Vagina (tissue), 2 donors: ENCODE results near the gene THY1. TPM values are rescaled to one million over a fixed set of nuclear protein-coding genes. Genes with fewer than 3 reads are reported as not detected.

Experiments used
- DNase-seq, 2 donors: peaks; one replicate each; pipeline ENCODE4 v3.0.0-alpha.2; 2017; ENCODE audit errors: extremely low spot score in 2 of 2
- H3K27ac ChIP-seq: fragments of 200-600 bp; sonication (generic); one replicate; pipeline ENCODE4 v1.5.1; 2019
- H3K27me3 ChIP-seq: fragments of 200-600 bp; sonication (generic); one replicate; pipeline ENCODE4 v1.5.1; 2019
- H3K36me3 ChIP-seq, 2 donors: fragments of 200-600 bp; sonication (generic); one replicate each; pipeline ENCODE4 v1.5.1; 2017 to 2019
- H3K4me1 ChIP-seq: fragments of 200-600 bp; sonication (generic); one replicate; pipeline ENCODE4 v1.5.1; 2019
- H3K4me3 ChIP-seq, 2 donors: fragments of 200-600 bp; sonication (generic); 1 replicate in 1 of 2; 2 replicates in 1 of 2; pipeline ENCODE4 v1.5.1; 2016 to 2019
- H3K9me3 ChIP-seq: fragments of 200-600 bp; sonication (generic); one replicate; pipeline ENCODE4 v1.5.1; 2019
- POLR2A ChIP-seq, 2 donors: fragments of 450-650 bp; IDR thresholded peaks; one replicate each; pipeline ENCODE4 v1.6.1; 2017; ENCODE audit warnings: antibody characterized with exemption in 2 of 2, mild to moderate bottlenecking in 2 of 2, moderate library complexity in 2 of 2
- POLR2AphosphoS5 ChIP-seq, 2 donors: sonication (generic); formaldehyde crosslinking; IDR thresholded peaks; one replicate each; pipeline ENCODE4 v1.9.0; 2017; ENCODE audit warnings: antibody characterized with exemption in 2 of 2, mild to moderate bottlenecking in 2 of 2, low read depth in 1 of 2; ENCODE audit not compliant: insufficient read depth in 1 of 2
- intact Hi-C: fragments of 100-400 bp; cut with DNase I; formaldehyde crosslinking; loops from one replicate; pipeline ENCODE4 v1.15.1; 2023
- total RNA-seq: library from RNA; depleted of rRNA; stranded (reverse); fragments of >200 nt; gene quantifications from one replicate; pipeline ENCODE4 v1.2.3, GENCODE V29; 2016
- TF ChIP-seq, protein P1 (sequence below), 3 experiments: fragments of 450-650 bp in 2 of 3; fragments of 200-600 bp in 1 of 3; sonication (generic) in 1 of 3; IDR thresholded peaks; one replicate each; pipeline ENCODE4 v1.5.1; 2017 to 2019; ENCODE audit warnings: antibody characterized with exemption in 3 of 3, mild to moderate bottlenecking in 2 of 3, moderate library complexity in 2 of 3

The THY1 gene
- total RNA-seq, 1 donor from 2014 or later, result 48.9 TPM

DNA sequence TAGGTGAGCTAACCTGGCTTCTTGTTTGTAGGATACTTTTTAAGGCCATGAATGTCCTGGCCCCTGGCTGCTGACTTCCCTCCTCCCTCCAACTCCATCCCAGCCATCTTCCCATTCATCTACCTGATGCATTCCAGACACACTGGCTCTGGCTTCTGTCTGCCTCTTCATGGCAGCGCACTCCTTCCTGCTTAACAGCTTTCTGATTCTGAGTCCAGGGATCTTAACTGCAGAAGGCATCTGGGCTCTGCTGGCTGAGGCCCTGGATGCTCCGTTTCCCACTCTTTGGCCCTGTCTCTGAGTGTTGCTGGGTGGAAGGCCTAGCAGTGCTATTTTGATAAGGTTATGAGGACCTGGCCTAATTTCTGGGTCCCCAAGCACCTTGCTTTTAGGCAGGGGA, 1.8 kb upstream of the THY1 start:
- Histone ChIP-seq H3K4me3 (no peak overlapping the region), H3K27ac (no peak overlapping the region), H3K9me3 (no peaks in the 10 kb centered on the region), H3K4me1 (peaks cover 36% of the 10 kb centered on the region), H3K36me3 (no peaks in the 10 kb centered on the region), H3K27me3 (no peaks in the 10 kb centered on the region)
- TF ChIP-seq POLR2AphosphoS5 (IDR thresholded peaks at IDR 0.05; ENCODE audit: insufficient read depth in 1 of 2, low read depth in 1 of 2) (no peak), POLR2A (IDR thresholded peaks at IDR 0.05) (no peak)
- TF ChIP-seq, protein P1, sequence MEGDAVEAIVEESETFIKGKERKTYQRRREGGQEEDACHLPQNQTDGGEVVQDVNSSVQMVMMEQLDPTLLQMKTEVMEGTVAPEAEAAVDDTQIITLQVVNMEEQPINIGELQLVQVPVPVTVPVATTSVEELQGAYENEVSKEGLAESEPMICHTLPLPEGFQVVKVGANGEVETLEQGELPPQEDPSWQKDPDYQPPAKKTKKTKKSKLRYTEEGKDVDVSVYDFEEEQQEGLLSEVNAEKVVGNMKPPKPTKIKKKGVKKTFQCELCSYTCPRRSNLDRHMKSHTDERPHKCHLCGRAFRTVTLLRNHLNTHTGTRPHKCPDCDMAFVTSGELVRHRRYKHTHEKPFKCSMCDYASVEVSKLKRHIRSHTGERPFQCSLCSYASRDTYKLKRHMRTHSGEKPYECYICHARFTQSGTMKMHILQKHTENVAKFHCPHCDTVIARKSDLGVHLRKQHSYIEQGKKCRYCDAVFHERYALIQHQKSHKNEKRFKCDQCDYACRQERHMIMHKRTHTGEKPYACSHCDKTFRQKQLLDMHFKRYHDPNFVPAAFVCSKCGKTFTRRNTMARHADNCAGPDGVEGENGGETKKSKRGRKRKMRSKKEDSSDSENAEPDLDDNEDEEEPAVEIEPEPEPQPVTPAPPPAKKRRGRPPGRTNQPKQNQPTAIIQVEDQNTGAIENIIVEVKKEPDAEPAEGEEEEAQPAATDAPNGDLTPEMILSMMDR (IDR thresholded peaks at IDR 0.05), result no peak
- no peak for DNase-seq
- intact Hi-C loops, result no loop called here

DNA sequence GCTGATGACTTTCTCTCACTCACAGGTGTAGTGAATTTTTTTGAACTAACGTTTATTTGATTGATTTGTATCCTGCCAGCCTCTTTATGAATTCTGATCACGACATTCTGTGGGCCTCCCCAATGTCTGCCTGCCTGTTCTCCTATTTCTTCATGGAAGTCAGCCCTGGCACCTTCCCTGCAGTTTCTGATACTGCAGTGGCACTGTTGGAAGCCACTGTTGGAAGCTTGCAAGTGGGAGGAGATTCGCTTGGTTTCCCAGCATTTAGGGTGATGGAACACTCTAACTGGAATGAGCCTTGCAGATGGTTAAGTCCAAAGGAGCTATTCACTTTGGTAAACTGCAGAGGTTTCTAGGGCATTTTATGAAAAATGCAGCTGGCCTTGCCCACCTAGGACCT, 1.3 kb upstream of the THY1 start:
- Histone ChIP-seq H3K36me3 (no peaks in the 10 kb centered on the region), H3K4me1 (peaks cover 36% of the 10 kb centered on the region), H3K27me3 (no peaks in the 10 kb centered on the region), H3K9me3 (no peaks in the 10 kb centered on the region), H3K4me3 (no peak overlapping the region), H3K27ac (no peak overlapping the region)
- no peak for DNase-seq
- TF ChIP-seq, protein P1 (IDR thresholded peaks at IDR 0.05), result no peak
- TF ChIP-seq POLR2A (IDR thresholded peaks at IDR 0.05) (no peak), POLR2AphosphoS5 (IDR thresholded peaks at IDR 0.05; ENCODE audit: insufficient read depth in 1 of 2, low read depth in 1 of 2) (no peak)
- intact Hi-C loops, result no loop called here

DNA sequence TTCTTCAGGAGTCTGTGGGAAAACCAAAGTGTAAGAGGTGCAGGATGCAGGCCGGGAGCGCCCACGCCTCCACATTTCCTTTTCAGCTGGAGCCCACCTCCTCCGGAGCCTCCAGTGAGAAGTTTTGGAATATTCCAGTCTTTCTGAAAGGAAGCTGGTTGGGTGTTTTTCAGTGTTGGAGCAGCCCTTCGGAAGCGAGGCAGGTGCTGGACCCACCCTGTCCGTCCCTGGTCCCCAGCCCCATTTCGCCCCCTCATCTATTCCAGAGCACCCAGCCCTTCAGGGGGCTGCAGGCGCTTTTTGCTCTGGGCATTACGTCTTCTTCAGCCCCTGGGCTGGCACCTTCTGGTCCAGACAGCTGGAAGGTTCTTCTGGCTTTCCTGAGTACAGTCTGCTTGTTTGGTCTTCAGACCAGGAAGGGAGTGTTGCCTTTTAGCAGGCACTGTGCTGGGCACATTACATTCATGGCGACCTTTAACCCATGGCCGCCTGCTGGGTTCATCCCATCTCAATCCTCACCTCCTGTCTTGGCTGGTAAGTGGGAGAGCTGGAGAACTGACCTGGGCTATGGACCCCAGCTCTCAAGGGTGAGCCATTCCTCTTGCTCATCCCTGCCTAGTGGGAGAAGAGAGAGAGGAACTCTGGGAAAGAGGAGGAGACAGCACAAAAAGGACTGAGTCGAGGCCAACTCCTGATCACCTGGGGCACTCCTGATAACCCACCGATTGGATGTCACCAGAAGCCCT, 710 bp upstream of the THY1 start:
- Histone ChIP-seq H3K27me3 (no peaks in the 10 kb centered on the region), H3K9me3 (no peaks in the 10 kb centered on the region), H3K4me3 (peak overlapping the region; percentile 55 to 58), H3K27ac (peak overlapping the region; percentile 83), H3K4me1 (peaks cover 36% of the 10 kb centered on the region), H3K36me3 (no peaks in the 10 kb centered on the region)
- no peak for DNase-seq
- intact Hi-C loops, result no loop called here
- TF ChIP-seq POLR2A (IDR thresholded peaks at IDR 0.05) (no peak), POLR2AphosphoS5 (IDR thresholded peaks at IDR 0.05; ENCODE audit: insufficient read depth in 1 of 2, low read depth in 1 of 2) (no peak)
- TF ChIP-seq, protein P1 (IDR thresholded peaks at IDR 0.05), result no peak

DNA sequence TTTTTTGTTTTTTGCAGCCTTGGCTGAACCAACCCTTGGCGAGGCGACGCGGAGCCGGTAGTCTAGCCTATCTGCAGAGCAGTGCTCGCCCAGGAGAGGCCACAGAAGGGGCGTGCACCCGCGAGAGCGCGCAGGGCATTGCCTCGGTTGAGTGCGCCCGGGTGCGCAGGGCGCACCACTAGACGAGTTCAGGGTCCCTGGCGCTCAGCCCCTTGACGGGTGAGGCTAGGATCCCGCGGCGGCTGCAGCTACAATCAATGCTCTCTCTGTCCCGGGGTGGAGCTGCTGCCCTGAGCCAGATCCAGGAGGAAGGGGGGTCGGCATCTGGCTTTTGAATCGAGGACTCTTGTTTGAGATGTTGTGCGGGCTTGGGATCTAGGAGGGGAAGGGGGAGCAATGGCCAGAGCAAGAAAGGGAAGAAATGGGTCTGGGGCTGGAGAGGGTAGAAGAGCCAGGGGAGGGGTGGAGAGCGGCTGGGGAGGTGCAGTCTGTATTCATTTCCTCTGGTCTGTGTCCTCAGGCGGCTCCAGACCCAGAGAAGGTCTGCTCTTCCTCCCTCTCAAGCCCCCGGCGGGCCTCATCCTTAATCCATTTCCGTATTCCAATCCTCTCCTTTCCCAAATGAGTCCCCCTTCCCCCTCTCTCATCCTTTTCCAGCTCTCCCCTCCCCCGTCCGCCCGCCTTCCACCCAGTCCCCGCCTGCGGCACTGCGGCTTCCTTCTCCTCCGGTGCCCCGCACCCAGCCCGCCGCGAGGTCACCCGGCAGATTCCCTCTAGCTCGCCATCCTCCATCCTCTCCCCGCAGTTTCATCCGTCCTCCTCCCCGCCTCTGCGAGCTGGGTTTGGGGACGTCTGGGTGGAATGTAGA, 797 bp downstream of the THY1 start:
- peak overlapping the region; percentile 83 for H3K27ac ChIP-seq
- H3K9me3 ChIP-seq, result no peaks in the 10 kb centered on the region
- peaks cover 47% of the 10 kb centered on the region for H3K4me1 ChIP-seq
- intact Hi-C loops, result no loop called here
- peak overlapping the region; percentile 55 to 58 for H3K4me3 ChIP-seq
- H3K27me3 ChIP-seq, result no peaks in the 10 kb centered on the region
- no peaks in the 10 kb centered on the region for H3K36me3 ChIP-seq
- TF ChIP-seq POLR2A (IDR thresholded peaks at IDR 0.05) (no peak), POLR2AphosphoS5 (IDR thresholded peaks at IDR 0.05; ENCODE audit: insufficient read depth in 1 of 2, low read depth in 1 of 2) (peak in 1 of 2 donors; percentile 19)
- TF ChIP-seq, protein P1 (IDR thresholded peaks at IDR 0.05), result no peak
- DNase-seq, result no peak
